ENCODE results near the gene FASLG. TPM values are rescaled to one million over a fixed set of nuclear protein-coding genes. Genes with fewer than 3 reads are reported as not detected.
A peak's percentile ranks its signal among the peaks of the same experiment; 100 is the strongest.

The FASLG gene
- total RNA-seq, 4 donors from 2014 or later: 0.68 to 2.2 TPM; not detected in 2

DNA sequence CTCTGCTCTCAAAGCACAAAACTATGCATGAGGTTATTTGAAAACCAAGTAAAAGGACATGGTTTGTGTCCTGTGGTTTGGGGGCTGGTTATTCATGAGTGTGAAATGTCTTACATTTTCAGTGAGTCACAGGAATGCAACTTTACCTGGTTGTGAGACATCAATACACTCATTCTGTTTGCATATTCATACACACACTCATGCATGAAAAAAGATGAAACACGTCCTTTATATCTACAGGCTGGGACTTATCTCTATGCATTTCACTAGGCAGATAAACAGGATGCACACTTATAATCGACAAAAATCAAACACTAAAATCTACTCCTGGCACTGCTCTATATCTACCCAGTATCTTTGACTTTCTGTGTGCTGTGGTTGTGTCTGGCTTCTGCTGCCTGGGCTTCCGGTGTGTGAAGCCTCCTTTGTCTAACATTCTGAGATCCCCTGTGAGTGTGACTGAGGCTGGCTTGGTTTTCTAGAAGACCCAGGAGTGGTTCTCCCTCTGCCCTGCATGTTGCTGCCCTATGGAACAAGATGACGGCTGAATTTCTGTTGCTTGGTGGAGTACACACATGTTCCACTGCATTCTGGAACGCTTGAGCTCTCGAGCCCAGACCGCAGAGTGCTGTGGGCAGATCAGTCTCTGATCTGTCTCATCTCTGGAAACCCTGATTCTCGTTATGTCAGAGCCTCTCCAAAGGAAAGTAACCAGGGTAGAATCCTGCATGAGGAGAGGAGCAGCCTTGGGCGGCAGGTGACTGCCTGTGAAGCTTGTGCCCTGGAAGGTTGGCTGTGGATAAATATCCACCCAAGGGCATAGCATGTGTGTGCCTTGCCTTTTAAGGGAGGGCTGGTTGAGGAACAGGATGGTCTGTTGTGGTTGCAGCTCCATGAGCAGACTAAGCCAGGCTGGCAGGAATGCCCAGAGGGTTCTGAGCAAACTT lies 19.7 kb upstream of the FASLG start:
- DNase-seq: no peak
- Histone ChIP-seq H3K27me3 (no peaks in the 10 kb centered on the region), H3K27ac (peak overlapping the region in 1 of 4 donors; percentile 16), H3K4me1 (no peaks in the 10 kb centered on the region), H3K9me3 (no peaks in the 10 kb centered on the region), H3K4me3 (no peak overlapping the region), H3K36me3 (no peaks in the 10 kb centered on the region)
- in situ Hi-C loops (cut with MboI; ENCODE audit: low pct_ligation_motif_present in 1 of 4, low pct_unique_long_range_greater_than_20kb in 1 of 4, low sequenced_read_pairs in 3 of 4) (no loop called here), intact Hi-C loops (cut with DNase I; ENCODE audit: low total_unique reads) (no loop called here)
- 40 to 63% methylated on average over 1 to 9 of the region's 9 CpGs for WGBS, 2 donors (ENCODE audit: low coverage in 1 of 2)
- TF ChIP-seq, protein P1, sequence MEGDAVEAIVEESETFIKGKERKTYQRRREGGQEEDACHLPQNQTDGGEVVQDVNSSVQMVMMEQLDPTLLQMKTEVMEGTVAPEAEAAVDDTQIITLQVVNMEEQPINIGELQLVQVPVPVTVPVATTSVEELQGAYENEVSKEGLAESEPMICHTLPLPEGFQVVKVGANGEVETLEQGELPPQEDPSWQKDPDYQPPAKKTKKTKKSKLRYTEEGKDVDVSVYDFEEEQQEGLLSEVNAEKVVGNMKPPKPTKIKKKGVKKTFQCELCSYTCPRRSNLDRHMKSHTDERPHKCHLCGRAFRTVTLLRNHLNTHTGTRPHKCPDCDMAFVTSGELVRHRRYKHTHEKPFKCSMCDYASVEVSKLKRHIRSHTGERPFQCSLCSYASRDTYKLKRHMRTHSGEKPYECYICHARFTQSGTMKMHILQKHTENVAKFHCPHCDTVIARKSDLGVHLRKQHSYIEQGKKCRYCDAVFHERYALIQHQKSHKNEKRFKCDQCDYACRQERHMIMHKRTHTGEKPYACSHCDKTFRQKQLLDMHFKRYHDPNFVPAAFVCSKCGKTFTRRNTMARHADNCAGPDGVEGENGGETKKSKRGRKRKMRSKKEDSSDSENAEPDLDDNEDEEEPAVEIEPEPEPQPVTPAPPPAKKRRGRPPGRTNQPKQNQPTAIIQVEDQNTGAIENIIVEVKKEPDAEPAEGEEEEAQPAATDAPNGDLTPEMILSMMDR (IDR thresholded peaks at IDR 0.05): no peak
- TF ChIP-seq POLR2AphosphoS5 (IDR thresholded peaks at IDR 0.05) (no peak), POLR2A (IDR thresholded peaks at IDR 0.05) (no peak), EP300 (IDR thresholded peaks at IDR 0.05; ENCODE audit: low read depth) (no peak)

DNA sequence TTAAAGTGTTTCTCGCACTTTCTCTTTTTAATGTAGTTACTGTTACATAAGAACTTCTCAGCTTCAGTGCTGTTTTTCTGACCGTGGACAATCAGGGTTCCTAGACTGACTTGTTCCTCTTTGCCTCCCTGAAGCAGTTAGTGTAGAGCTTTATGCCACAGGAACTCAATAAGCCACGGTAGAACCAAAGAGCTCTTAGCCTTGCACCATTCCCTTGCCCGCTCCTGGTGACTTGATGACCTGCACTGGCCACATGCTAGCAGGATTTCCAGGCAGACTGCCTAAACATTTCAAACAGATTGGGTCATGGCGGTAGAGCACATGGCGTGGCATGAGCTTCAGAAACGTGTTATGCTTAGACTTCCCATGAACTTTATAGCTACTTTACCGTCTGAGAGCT lies 18.8 kb upstream of the FASLG start:
- H3K27ac ChIP-seq: no peak overlapping the region
- no peaks in the 10 kb centered on the region for H3K4me1 ChIP-seq
- no peaks in the 10 kb centered on the region for H3K9me3 ChIP-seq
- intact Hi-C loops (cut with DNase I; ENCODE audit: low total_unique reads): no loop called here
- no peaks in the 10 kb centered on the region for H3K36me3 ChIP-seq
- 79 to 82% methylated on average over 6 to 8 of the region's 8 CpGs for WGBS, 2 donors (ENCODE audit: low coverage in 1 of 2)
- no peak overlapping the region for H3K4me3 ChIP-seq
- DNase-seq: no peak
- H3K27me3 ChIP-seq: no peaks in the 10 kb centered on the region
- TF ChIP-seq EP300 (IDR thresholded peaks at IDR 0.05; ENCODE audit: low read depth) (no peak), POLR2A (IDR thresholded peaks at IDR 0.05) (no peak), POLR2AphosphoS5 (IDR thresholded peaks at IDR 0.05) (no peak)
- TF ChIP-seq, protein P1 (IDR thresholded peaks at IDR 0.05): no peak
- in situ Hi-C loops (cut with MboI; ENCODE audit: low pct_ligation_motif_present in 1 of 4, low pct_unique_long_range_greater_than_20kb in 1 of 4, low sequenced_read_pairs in 3 of 4): no loop called here

DNA sequence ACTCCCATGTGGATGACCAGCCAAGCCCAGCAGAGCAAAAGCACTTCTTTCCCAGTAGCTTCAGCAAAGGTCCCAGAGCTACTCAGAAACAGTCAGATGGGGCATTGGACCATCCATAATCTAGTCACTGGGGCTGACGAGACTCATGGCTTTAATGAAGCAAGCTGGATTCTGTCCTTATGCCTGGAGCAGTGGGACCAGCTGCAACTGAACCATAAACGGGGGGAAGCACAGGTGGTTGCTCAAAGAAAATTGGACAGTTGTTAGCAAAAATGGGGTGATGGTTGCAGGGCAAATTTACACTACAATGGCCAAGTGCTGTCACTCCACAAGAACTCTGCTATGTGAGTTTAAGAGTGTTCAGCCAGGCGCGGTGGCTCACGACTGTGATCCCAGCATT lies 17.4 kb upstream of the FASLG start:
- 76% methylated on average over 5 of the region's 5 CpGs; no CpG with 5 or more reads in 1 of the 2 donors for WGBS, 2 donors (ENCODE audit: low coverage in 1 of 2)
- Histone ChIP-seq H3K27ac (no peak overlapping the region), H3K4me1 (no peaks in the 10 kb centered on the region), H3K36me3 (no peaks in the 10 kb centered on the region), H3K27me3 (no peaks in the 10 kb centered on the region), H3K4me3 (no peak overlapping the region), H3K9me3 (no peaks in the 10 kb centered on the region)
- in situ Hi-C loops (cut with MboI; ENCODE audit: low pct_ligation_motif_present in 1 of 4, low pct_unique_long_range_greater_than_20kb in 1 of 4, low sequenced_read_pairs in 3 of 4) (no loop called here), intact Hi-C loops (cut with DNase I; ENCODE audit: low total_unique reads) (no loop called here)
- TF ChIP-seq POLR2AphosphoS5 (IDR thresholded peaks at IDR 0.05) (no peak), POLR2A (IDR thresholded peaks at IDR 0.05) (no peak), EP300 (IDR thresholded peaks at IDR 0.05; ENCODE audit: low read depth) (no peak)
- TF ChIP-seq, protein P1 (IDR thresholded peaks at IDR 0.05): no peak
- no peak for DNase-seq

DNA sequence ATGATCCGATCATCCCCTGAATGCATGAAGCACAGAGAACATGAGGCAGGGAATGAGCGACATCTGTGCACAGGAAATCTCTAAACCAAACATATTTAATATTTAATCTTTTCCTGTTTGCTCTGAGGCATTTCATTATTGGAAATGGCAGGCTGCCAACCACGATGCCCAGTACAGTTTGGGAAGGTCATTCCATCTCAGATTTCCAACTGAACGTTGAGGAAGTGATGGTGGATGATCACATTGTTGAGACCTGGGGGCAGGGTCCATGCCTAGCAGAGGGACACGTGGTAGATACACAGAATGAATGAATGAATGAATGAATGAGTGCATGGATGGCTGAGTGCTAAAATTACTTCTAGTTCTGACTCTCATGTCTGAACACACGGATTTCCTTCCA lies 15.9 kb upstream of the FASLG start:
- H3K4me3 ChIP-seq: no peak overlapping the region
- intact Hi-C loops (cut with DNase I; ENCODE audit: low total_unique reads) (no loop called here), in situ Hi-C loops (cut with MboI; ENCODE audit: low pct_ligation_motif_present in 1 of 4, low pct_unique_long_range_greater_than_20kb in 1 of 4, low sequenced_read_pairs in 3 of 4) (no loop called here)
- TF ChIP-seq, protein P1 (IDR thresholded peaks at IDR 0.05): no peak
- no peak for TF ChIP-seq EP300 (IDR thresholded peaks at IDR 0.05; ENCODE audit: low read depth)
- TF ChIP-seq POLR2AphosphoS5 (IDR thresholded peaks at IDR 0.05): no peak
- DNase-seq: no peak
- H3K27me3 ChIP-seq: no peaks in the 10 kb centered on the region
- WGBS, 2 donors (ENCODE audit: low coverage in 1 of 2): 51 to 58% methylated on average over 4 to 6 of the region's 6 CpGs
- H3K27ac ChIP-seq: no peak overlapping the region
- no peaks in the 10 kb centered on the region for H3K4me1 ChIP-seq
- no peaks in the 10 kb centered on the region for H3K9me3 ChIP-seq
- no peaks in the 10 kb centered on the region for H3K36me3 ChIP-seq
